T-cell (primary cell): ENCODE results near the gene ATP1A2. TPM values are rescaled to one million over a fixed set of nuclear protein-coding genes. Genes with fewer than 3 reads are reported as not detected.

Experiments
- ATAC-seq, 4 experiments: fragments of 200-7000 bp in 3 of 4; fragments of 150-1000 bp in 1 of 4; cut with Tn5 transposase; replicated peaks in 1 of 4; 1 replicate in 3 of 4; 2 replicates in 1 of 4; pipeline ENCODE4 v1.10.0; 2021; ENCODE audit warnings: moderate library complexity in 3 of 4, mild to moderate bottlenecking in 2 of 4, moderate number of reproducible peaks in 1 of 4
- CTCF ChIA-PET, 2 donors: fragments of 300-600 bp; sonication (Branson Sonifier 250); formaldehyde crosslinking; loops; one replicate each; lab custom pipeline; 2022; ENCODE audit warnings: antibody characterized with exemption in 2 of 2; lab: Charles Lee
- POLR2A ChIA-PET, 2 donors: fragments of 300-600 bp; sonication (Branson Sonifier 250); formaldehyde crosslinking; loops; one replicate each; lab custom pipeline; 2022; ENCODE audit warnings: antibody characterized with exemption in 2 of 2; lab: Charles Lee
- DNase-seq, 35 experiments: peaks; one replicate each; pipeline versions ENCODE4 v3.0.0 to v3.0.0-alpha.2; 2013 to 2023
- H3K27ac ChIP-seq: one replicate; pipeline ENCODE4 v1.5.1; 2013; ENCODE audit warnings: low read length
- H3K27me3 ChIP-seq, 2 experiments: replicated peaks in 1 of 2; 1 replicate in 1 of 2; 2 replicates in 1 of 2; pipeline versions ENCODE4 v1.6.1 to v1.7.0; 2013; ENCODE audit warnings: low read length in 1 of 2, mixed read lengths in 1 of 2; ENCODE audit not compliant: control insufficient read depth in 2 of 2, insufficient read depth in 2 of 2; ENCODE audit errors: extremely low read depth in 1 of 2
- H3K36me3 ChIP-seq, 2 donors: 1 replicate in 1 of 2; 2 replicates in 1 of 2; pipeline versions ENCODE4 v1.6.1 to v1.7.0; 2013; ENCODE audit warnings: low read length in 1 of 2; ENCODE audit not compliant: control insufficient read depth in 2 of 2, insufficient read depth in 1 of 2; ENCODE audit errors: extremely low read depth in 1 of 2
- H3K4me1 ChIP-seq, 2 experiments: 1 replicate in 1 of 2; 2 replicates in 1 of 2; pipeline versions ENCODE4 v1.6.1 to v1.7.0; 2013; ENCODE audit warnings: low read length in 2 of 2, mixed read lengths in 1 of 2; ENCODE audit not compliant: insufficient read depth in 2 of 2, control insufficient read depth in 1 of 2; ENCODE audit errors: extremely low read depth in 1 of 2
- H3K4me3 ChIP-seq, 2 donors: 1 replicate in 1 of 2; 2 replicates in 1 of 2; pipeline versions ENCODE4 v1.5.1 to v1.7.0; 2013; ENCODE audit warnings: mild to moderate bottlenecking in 2 of 2, low read length in 1 of 2, moderate library complexity in 1 of 2; ENCODE audit not compliant: control insufficient read depth in 1 of 2; ENCODE audit errors: extremely low read depth in 1 of 2
- H3K9me3 ChIP-seq: 2 replicates; pipeline ENCODE4 v1.7.0; 2013
- H3K27ac Mint-ChIP-seq, 2 donors: one replicate each; pipeline ENCODE4 v1.8.0; 2020 to 2021; ENCODE audit warnings: mild to moderate bottlenecking in 2 of 2, mixed read lengths in 2 of 2
- H3K27me3 Mint-ChIP-seq, 2 donors: one replicate each; pipeline ENCODE4 v1.8.0; 2021 to 2022; ENCODE audit warnings: mixed read lengths in 2 of 2
- H3K36me3 Mint-ChIP-seq: one replicate; pipeline ENCODE4 v1.8.0; 2021; ENCODE audit warnings: mixed read lengths
- H3K4me1 Mint-ChIP-seq, 3 donors: one replicate each; pipeline ENCODE4 v1.8.0; 2020 to 2022; ENCODE audit warnings: mixed read lengths in 3 of 3, mild to moderate bottlenecking in 1 of 3
- H3K4me3 Mint-ChIP-seq, 3 donors: one replicate each; pipeline ENCODE4 v1.8.0; 2020 to 2022; ENCODE audit warnings: mild to moderate bottlenecking in 3 of 3, mixed read lengths in 3 of 3, moderate library complexity in 3 of 3
- H3K9me3 Mint-ChIP-seq, 3 donors: one replicate each; pipeline ENCODE4 v1.8.0; 2020 to 2022; ENCODE audit warnings: mixed read lengths in 3 of 3
- WGBS: methylation state at CpG from one replicate; pipeline ENCODE4 v1.1.5; 2013; ENCODE audit warnings: missing lambda C conversion rate; ENCODE audit not compliant: insufficient coverage; 5-methylcytosine and 5-hydroxymethylcytosine counted together
- total RNA-seq, 35 experiments: library from RNA in 6 of 35; stranded (reverse) in 6 of 35; fragments of 120-200 nt in 1 of 35; gene quantifications; one replicate each; pipeline versions ENCODE4 v1.2.1 to v1.2.4 and lab custom pipeline; 2013 to 2026

ATP1A2 gene
- total RNA-seq, 5 donors from 2014 or later (not counting 1 experiment from before 2014, with no cell fraction given): 0.10 to 0.26 TPM; not detected in 3

GRCh38 chr1:160149716-160150115, 34.2 kb downstream of the ATP1A2 start:
- no peak for ATAC-seq
- H3K36me3 Mint-ChIP-seq: no peaks in the 10 kb centered on the region
- POLR2A ChIA-PET: no interaction called here

GRCh38 chr1:160151303-160151702, 35.7 kb downstream of the ATP1A2 start, which contains the start of gene ATP1A4:
TSS of gene ATP1A4 (plus strand) at chr1:160151603. CDS start at chr1:160152041, 438 bp downstream.
- CTCF ChIA-PET: interaction anchor here in 1 of 2 donors (0.6 kb wide), 1 partner anchor 40 kb away, joined by 6 read pairs; no protein-coding TSS in a partner anchor
- Mint-ChIP-seq H3K27ac (no peak within 1 kb of the TSS), H3K9me3 (no peaks in the 10 kb centered on the region), H3K27me3 (peaks cover 0 to 5% of the 10 kb centered on the region in 2 donors), H3K36me3 (no peaks in the 10 kb centered on the region), H3K4me3 (no peak within 1 kb of the TSS), H3K4me1 (no peaks in the 10 kb centered on the region)
- Histone ChIP-seq H3K27ac (no peak within 1 kb of the TSS), H3K4me1 (no peaks in the 10 kb centered on the region), H3K27me3 (peaks cover 0 to 13% of the 10 kb centered on the region in 2 experiments), H3K9me3 (no peaks in the 10 kb centered on the region), H3K36me3 (no peaks in the 10 kb centered on the region), H3K4me3 (no peak within 1 kb of the TSS)
- no peak for ATAC-seq
- WGBS: 89% methylated on average over 6 of the region's 6 CpGs
- DNase-seq: no peak
- POLR2A ChIA-PET: no interaction called here

More at GRCh38 chr1:160149716-160150115, 34.2 kb downstream of the ATP1A2 start:
- Histone ChIP-seq H3K36me3 (no peaks in the 10 kb centered on the region), H3K27me3 (peaks cover 0 to 11% of the 10 kb centered on the region in 2 experiments), H3K4me3 (no peak overlapping the region), H3K27ac (no peak overlapping the region), H3K9me3 (no peaks in the 10 kb centered on the region), H3K4me1 (no peaks in the 10 kb centered on the region)
- no peak overlapping the region for H3K27ac Mint-ChIP-seq
- H3K27me3 Mint-ChIP-seq: peaks cover 4 to 7% of the 10 kb centered on the region in 2 donors
- H3K9me3 Mint-ChIP-seq: no peaks in the 10 kb centered on the region
- DNase-seq: no peak
- H3K4me3 Mint-ChIP-seq: no peak overlapping the region
- WGBS: no CpG with 5 or more reads among the region's 2 CpGs
- CTCF ChIA-PET: no interaction called here
- H3K4me1 Mint-ChIP-seq: no peaks in the 10 kb centered on the region

DNA sequence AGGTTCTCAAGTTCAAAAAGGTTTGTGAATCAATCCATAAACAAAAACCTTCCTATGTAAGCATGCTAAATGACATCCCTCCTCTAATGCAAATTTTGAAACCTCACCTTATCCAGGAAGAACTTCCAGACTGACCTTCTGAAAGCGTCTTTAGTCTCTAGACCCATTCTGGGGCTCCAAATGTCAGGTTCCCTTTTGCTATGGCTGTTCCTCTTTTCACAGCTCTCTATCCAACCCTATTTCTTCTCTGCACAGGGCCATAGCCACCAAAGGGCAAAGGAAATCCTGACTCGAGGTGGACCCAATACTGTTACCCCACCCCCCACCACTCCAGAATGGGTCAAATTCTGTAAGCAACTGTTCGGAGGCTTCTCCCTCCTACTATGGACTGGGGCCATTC, 39.2 kb downstream of the ATP1A2 start:
- Mint-ChIP-seq H3K36me3 (no peaks in the 10 kb centered on the region), H3K9me3 (no peaks in the 10 kb centered on the region), H3K27me3 (peaks cover 5% of the 10 kb centered on the region in 2 donors), H3K4me1 (no peaks in the 10 kb centered on the region), H3K4me3 (no peak overlapping the region), H3K27ac (no peak overlapping the region)
- no peaks in the 10 kb centered on the region for H3K36me3 ChIP-seq
- ATAC-seq: no peak
- no peaks in the 10 kb centered on the region for H3K4me1 ChIP-seq
- H3K27me3 ChIP-seq: peaks cover 0 to 4% of the 10 kb centered on the region in 2 experiments
- CTCF ChIA-PET: no interaction called here
- no peaks in the 10 kb centered on the region for H3K9me3 ChIP-seq
- H3K4me3 ChIP-seq: no peak overlapping the region
- POLR2A ChIA-PET: no interaction called here
- 67% methylated on average over 3 of the region's 3 CpGs for WGBS
- no peak for DNase-seq
- H3K27ac ChIP-seq: no peak overlapping the region

DNA sequence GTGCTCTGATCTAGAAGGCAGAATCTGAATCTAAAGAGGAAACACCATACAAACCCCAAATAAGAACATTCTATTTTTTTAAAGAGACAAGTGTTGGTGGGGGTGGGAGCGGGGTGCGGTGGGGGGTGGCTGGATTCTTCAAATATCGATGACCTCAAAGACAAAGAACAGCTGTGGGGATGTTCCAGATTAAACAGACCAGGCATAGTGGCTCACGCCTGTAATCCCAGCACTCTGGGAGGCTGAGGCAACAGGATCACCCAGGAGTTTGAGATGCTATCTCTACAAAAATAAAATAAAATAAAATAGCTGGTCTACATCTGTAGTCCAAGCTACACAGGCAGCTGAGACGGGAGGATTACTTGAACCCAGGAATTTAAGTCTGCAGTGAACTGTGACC, 40.8 kb downstream of the ATP1A2 start:
- no peak overlapping the region for H3K4me3 Mint-ChIP-seq
- H3K27me3 Mint-ChIP-seq: peaks cover 5% of the 10 kb centered on the region in 2 donors
- ATAC-seq: no peak
- peaks cover 0 to 4% of the 10 kb centered on the region in 2 experiments for H3K27me3 ChIP-seq
- H3K9me3 ChIP-seq: no peaks in the 10 kb centered on the region
- CTCF ChIA-PET: interaction anchor here in 1 of 2 donors (0.7 kb wide), 1 partner anchor 36 kb away, joined by 3 read pairs; no protein-coding TSS in a partner anchor
- H3K9me3 Mint-ChIP-seq: no peaks in the 10 kb centered on the region
- POLR2A ChIA-PET: no interaction called here
- H3K27ac ChIP-seq: no peak overlapping the region
- no peak overlapping the region for H3K27ac Mint-ChIP-seq
- no peaks in the 10 kb centered on the region for H3K4me1 Mint-ChIP-seq
- H3K36me3 Mint-ChIP-seq: no peaks in the 10 kb centered on the region
- no peaks in the 10 kb centered on the region for H3K4me1 ChIP-seq
- no CpG with 5 or more reads among the region's 5 CpGs for WGBS
- no peak for DNase-seq
- no peaks in the 10 kb centered on the region for H3K36me3 ChIP-seq
- no peak overlapping the region for H3K4me3 ChIP-seq

GRCh38 chr1:160157174-160157573, 41.6 kb downstream of the ATP1A2 start:
- no peak for ATAC-seq
- no CpG with 5 or more reads among the region's 4 CpGs for WGBS
- Histone ChIP-seq H3K27me3 (peaks cover 0 to 4% of the 10 kb centered on the region in 2 experiments), H3K27ac (no peak overlapping the region), H3K36me3 (no peaks in the 10 kb centered on the region), H3K4me3 (no peak overlapping the region), H3K4me1 (no peaks in the 10 kb centered on the region), H3K9me3 (no peaks in the 10 kb centered on the region)
- no peak for DNase-seq
- H3K9me3 Mint-ChIP-seq: no peaks in the 10 kb centered on the region
- no peak overlapping the region for H3K4me3 Mint-ChIP-seq
- POLR2A ChIA-PET: interaction anchor here in 1 of 2 donors (0.6 kb wide), 1 partner anchor 768 kb away, joined by 8 read pairs; no protein-coding TSS in a partner anchor
- peaks cover 2 to 5% of the 10 kb centered on the region in 2 donors for H3K27me3 Mint-ChIP-seq
- H3K4me1 Mint-ChIP-seq: no peaks in the 10 kb centered on the region
- CTCF ChIA-PET: no interaction called here
- H3K36me3 Mint-ChIP-seq: no peaks in the 10 kb centered on the region
- no peak overlapping the region for H3K27ac Mint-ChIP-seq

DNA sequence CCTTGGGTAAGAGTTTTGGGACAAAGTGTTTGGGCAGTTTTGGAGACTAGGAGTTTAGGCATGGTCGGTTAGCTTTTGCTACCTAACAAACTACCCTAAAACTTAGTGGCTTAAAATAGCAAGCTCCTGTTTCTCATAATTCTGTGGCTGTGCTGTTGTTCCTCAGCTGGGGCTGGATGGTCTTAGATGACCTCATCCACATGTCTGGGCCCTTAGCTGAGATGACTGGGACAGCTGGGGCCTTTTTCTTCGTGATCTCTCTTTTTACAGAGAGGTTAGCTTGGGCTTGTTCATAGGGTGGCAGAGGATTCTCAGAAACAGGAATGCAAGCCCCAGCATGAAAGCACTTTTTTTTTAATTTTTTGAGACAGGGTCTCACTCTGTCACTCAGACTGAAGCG, 42.5 kb downstream of the ATP1A2 start:
- Mint-ChIP-seq H3K27ac (no peak overlapping the region), H3K27me3 (peaks cover 2 to 5% of the 10 kb centered on the region in 2 donors), H3K9me3 (no peaks in the 10 kb centered on the region), H3K36me3 (no peaks in the 10 kb centered on the region), H3K4me1 (no peaks in the 10 kb centered on the region), H3K4me3 (no peak overlapping the region)
- Histone ChIP-seq H3K27me3 (peaks cover 0 to 4% of the 10 kb centered on the region in 2 experiments), H3K36me3 (no peaks in the 10 kb centered on the region), H3K4me1 (no peaks in the 10 kb centered on the region), H3K27ac (no peak overlapping the region), H3K4me3 (no peak overlapping the region), H3K9me3 (no peaks in the 10 kb centered on the region)
- ChIA-PET POLR2A (no interaction called here), CTCF (no interaction called here)
- DNase-seq (no peak), ATAC-seq (no peak)
- WGBS: 100% methylated on average over 1 of the region's 3 CpGs
